Measurements from ENCODE around the gene HNMT.
"Not testable (repeated sequence)": the region's sequence is repeated elsewhere in the genome, so short reads cannot be mapped to it uniquely, and the experiment has no call there.

The HNMT gene

GRCh38 chr2:138034536-138034935 is 70.3 kb downstream of the HNMT start:
- no peak overlapping the region for H3K27ac ChIP-seq
- TF ChIP-seq ZFX (IDR thresholded peaks at IDR 0.05; ENCODE audit: borderline replicate concordance): no peak
- no peak for TF ChIP-seq CTCF (IDR thresholded peaks at IDR 0.05)

- no peak overlapping the region for H3K27ac ChIP-seq
Observed at GRCh38 chr2:138035608-138036217, 71.4 kb downstream of the HNMT start.

GRCh38 chr2:138036522-138036921 is 72.2 kb downstream of the HNMT start:
- H3K27ac ChIP-seq: no peak overlapping the region
- TF ChIP-seq CTCF (IDR thresholded peaks at IDR 0.05) (no peak), ZFX (IDR thresholded peaks at IDR 0.05; ENCODE audit: borderline replicate concordance) (no peak)

More at GRCh38 chr2:138035608-138036217, 71.4 kb downstream of the HNMT start:
- TF ChIP-seq ZFX (IDR thresholded peaks at IDR 0.05; ENCODE audit: borderline replicate concordance) (no peak), CTCF (IDR thresholded peaks at IDR 0.05) (no peak)

- no peak overlapping the region for H3K27ac ChIP-seq
- no peak for TF ChIP-seq CTCF (IDR thresholded peaks at IDR 0.05)
- TF ChIP-seq ZFX (IDR thresholded peaks at IDR 0.05; ENCODE audit: borderline replicate concordance): no peak
Observed at GRCh38 chr2:138037090-138037489, 72.8 kb downstream of the HNMT start.

- TF ChIP-seq CTCF (IDR thresholded peaks at IDR 0.05) (no peak), ZFX (IDR thresholded peaks at IDR 0.05; ENCODE audit: borderline replicate concordance) (no peak)
- no peak overlapping the region for H3K27ac ChIP-seq
Observed at GRCh38 chr2:138040616-138041015, 76.3 kb downstream of the HNMT start.

GRCh38 chr2:138042311-138042710 is 78.0 kb downstream of the HNMT start:
- H3K27ac ChIP-seq: no peak overlapping the region

GRCh38 chr2:138043588-138043987 is 79.3 kb downstream of the HNMT start:
- H3K27ac ChIP-seq: not testable (repeated sequence)

More at GRCh38 chr2:138042311-138042710, 78.0 kb downstream of the HNMT start:
- TF ChIP-seq ZFX (IDR thresholded peaks at IDR 0.05; ENCODE audit: borderline replicate concordance): no peak
- TF ChIP-seq CTCF (IDR thresholded peaks at IDR 0.05): no peak

GRCh38 chr2:138058427-138058826 is 94.2 kb downstream of the HNMT start:
- TF ChIP-seq ZFX (IDR thresholded peaks at IDR 0.05; ENCODE audit: borderline replicate concordance): no peak
- no peak for TF ChIP-seq CTCF (IDR thresholded peaks at IDR 0.05)
- no peak overlapping the region for H3K27ac ChIP-seq

Measured in 22Rv1 (cell line).